Panc1 (cell line): ENCODE results near the gene CCL2. TPM values are rescaled to one million over a fixed set of nuclear protein-coding genes. Genes with fewer than 3 reads are reported as not detected.

Source experiments
- ATAC-seq: fragments of 200-7000 bp; cut with Tn5 transposase; 2 replicates; pipeline ENCODE4 v1.9.1; 2020; ENCODE audit warnings: mild to moderate bottlenecking, moderate library complexity
- BruUV-seq: library from RNA; stranded (reverse); fragments of 400-500 nt; replicated peaks from 2 replicates; lab custom pipeline; 2021; lab: Mats Ljungman, UMichigan
- CTCF ChIA-PET: fragments of 300-600 bp; sonication (Branson Sonifier 250); formaldehyde crosslinking; loops from one replicate; lab custom pipeline; 2022; ENCODE audit warnings: antibody characterized with exemption; lab: Charles Lee
- POLR2A ChIA-PET: fragments of 300-600 bp; sonication (Branson Sonifier 250); formaldehyde crosslinking; loops from one replicate; lab custom pipeline; 2022; ENCODE audit warnings: antibody characterized with exemption; lab: Charles Lee
- DNase-seq: peaks from one replicate; pipeline ENCODE4 v3.0.0-alpha.2; 2010; ENCODE audit warnings: low read depth, low spot score
- H3K27ac ChIP-seq: 2 replicates; pipeline ENCODE4 v1.5.1; 2011; ENCODE audit warnings: mild to moderate bottlenecking, low read length, inconsistent platforms
- H3K27me3 ChIP-seq: fragments of 200-500 bp; sonication (Bioruptor generic); 2 replicates; pipeline ENCODE4 v1.6.0; 2014; ENCODE audit warnings: low read length, inconsistent platforms; ENCODE audit not compliant: control insufficient read depth, insufficient read depth
- H3K36me3 ChIP-seq: fragments of 200-500 bp; sonication (Bioruptor generic); 2 replicates; pipeline ENCODE4 v1.5.1; 2014; ENCODE audit warnings: inconsistent platforms, mild to moderate bottlenecking, low read length, moderate library complexity; ENCODE audit not compliant: control insufficient read depth, insufficient read depth
- H3K4me1 ChIP-seq: 2 replicates; pipeline ENCODE4 v1.5.1; 2011; ENCODE audit warnings: inconsistent platforms, mild to moderate bottlenecking, low read length, moderate library complexity; ENCODE audit not compliant: control insufficient read depth, insufficient read depth
- H3K4me3 ChIP-seq, 2 experiments: 2 replicates each; pipeline ENCODE4 v1.5.1; 2011 to 2012; ENCODE audit warnings: low read depth in 2 of 2, low read length in 2 of 2, mild to moderate bottlenecking in 2 of 2, inconsistent platforms in 1 of 2, moderate library complexity in 1 of 2
- H3K9me3 ChIP-seq: fragments of 200-500 bp; sonication (Bioruptor generic); 2 replicates; pipeline ENCODE4 v1.5.1; 2014; ENCODE audit warnings: low read depth, mild to moderate bottlenecking, inconsistent platforms, low read length, moderate library complexity; ENCODE audit not compliant: control insufficient read depth, insufficient read depth
- POLR2AphosphoS5 ChIP-seq: IDR thresholded peaks from 2 replicates; pipeline ENCODE4 v1.6.1; 2012; ENCODE audit warnings: mild to moderate bottlenecking, low read depth, low read length, moderate library complexity
- SIN3A ChIP-seq: IDR thresholded peaks from 2 replicates; pipeline ENCODE4 v1.6.1; 2012; ENCODE audit warnings: low read depth, mild to moderate bottlenecking, low read length, moderate library complexity, borderline replicate concordance; ENCODE audit not compliant: insufficient read depth
- TCF7L2 ChIP-seq: IDR thresholded peaks from 2 replicates; pipeline ENCODE4 v1.6.1; 2011; ENCODE audit warnings: mild to moderate bottlenecking, low read depth, low read length, inconsistent platforms
- in situ Hi-C: cut with HindIII; loops from 2 replicates; pipeline ENCODE4 v1.10.0; 2016; ENCODE audit warnings: low sequenced_read_pairs, low pct_unique_long_range_greater_than_20kb
- intact Hi-C: fragments of 100-400 bp; cut with micrococcal nuclease; formaldehyde crosslinking; loops from one replicate; pipeline ENCODE4 v1.10.0; 2022; ENCODE audit not compliant: unreplicated experiment
- total RNA-seq: library from RNA; stranded (reverse); gene quantifications from one replicate; pipeline ENCODE4 v1.2.1, GENCODE V29; 2021; ENCODE audit not compliant: unreplicated experiment
- TF ChIP-seq, protein P1 (sequence below): fragments of 450-650 bp; IDR thresholded peaks from 2 replicates; pipeline ENCODE4 v1.5.1; 2017; ENCODE audit warnings: mild to moderate bottlenecking
- TF ChIP-seq, protein P2 (sequence below), 2 experiments: IDR thresholded peaks; 2 replicates each; pipeline ENCODE4 v1.6.1; 2011 to 2012; ENCODE audit warnings: low read depth in 2 of 2, control low read depth in 1 of 2, low read length in 1 of 2, mild to moderate bottlenecking in 1 of 2, moderate library complexity in 1 of 2; ENCODE audit not compliant: insufficient read depth in 1 of 2

CCL2 gene
- total RNA-seq, 1 experiment from 2014 or later = 513 TPM

DNA sequence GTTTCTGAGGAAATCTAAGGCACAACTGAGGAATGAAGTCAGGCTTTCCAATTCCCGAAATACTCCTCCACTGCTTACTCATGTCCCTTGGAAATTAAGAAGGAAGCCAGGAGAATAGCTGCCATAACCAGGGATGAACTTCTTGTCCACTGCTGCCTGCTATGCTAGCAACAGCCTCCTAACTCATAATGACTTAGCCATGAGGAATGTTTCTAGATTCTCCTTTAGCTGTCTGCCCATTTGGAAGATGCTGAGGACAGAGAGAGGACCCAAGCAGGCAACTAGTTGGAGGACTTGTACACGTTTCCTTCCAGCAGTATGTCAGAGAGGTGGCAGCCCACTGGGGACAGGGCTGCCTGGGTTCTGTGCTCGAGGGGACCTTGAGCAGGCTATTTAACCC is 939 bp upstream of the CCL2 start:
- DNase-seq (no peak), ATAC-seq (no peak)
- Histone ChIP-seq H3K27ac (peak overlapping the region; percentile 98), H3K36me3 (no peaks in the 10 kb centered on the region), H3K9me3 (no peaks in the 10 kb centered on the region), H3K27me3 (no peaks in the 10 kb centered on the region), H3K4me3 (no peak overlapping the region), H3K4me1 (peaks cover 74% of the 10 kb centered on the region)
- in situ Hi-C loops = no loop called here
- intact Hi-C loops = loop anchor here (5.0 kb wide), 1 partner anchor 52 kb away; no protein-coding TSS in a partner anchor
- ChIA-PET POLR2A (no interaction called here), CTCF (interaction anchor here (2.5 kb wide), 1 partner anchor 107 kb away, joined by 12 read pairs; no protein-coding TSS in a partner anchor)
- no peak for TF ChIP-seq SIN3A
- TF ChIP-seq, protein P1, sequence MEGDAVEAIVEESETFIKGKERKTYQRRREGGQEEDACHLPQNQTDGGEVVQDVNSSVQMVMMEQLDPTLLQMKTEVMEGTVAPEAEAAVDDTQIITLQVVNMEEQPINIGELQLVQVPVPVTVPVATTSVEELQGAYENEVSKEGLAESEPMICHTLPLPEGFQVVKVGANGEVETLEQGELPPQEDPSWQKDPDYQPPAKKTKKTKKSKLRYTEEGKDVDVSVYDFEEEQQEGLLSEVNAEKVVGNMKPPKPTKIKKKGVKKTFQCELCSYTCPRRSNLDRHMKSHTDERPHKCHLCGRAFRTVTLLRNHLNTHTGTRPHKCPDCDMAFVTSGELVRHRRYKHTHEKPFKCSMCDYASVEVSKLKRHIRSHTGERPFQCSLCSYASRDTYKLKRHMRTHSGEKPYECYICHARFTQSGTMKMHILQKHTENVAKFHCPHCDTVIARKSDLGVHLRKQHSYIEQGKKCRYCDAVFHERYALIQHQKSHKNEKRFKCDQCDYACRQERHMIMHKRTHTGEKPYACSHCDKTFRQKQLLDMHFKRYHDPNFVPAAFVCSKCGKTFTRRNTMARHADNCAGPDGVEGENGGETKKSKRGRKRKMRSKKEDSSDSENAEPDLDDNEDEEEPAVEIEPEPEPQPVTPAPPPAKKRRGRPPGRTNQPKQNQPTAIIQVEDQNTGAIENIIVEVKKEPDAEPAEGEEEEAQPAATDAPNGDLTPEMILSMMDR = no peak
- peak; percentile 29; the same call in 1 of the 2 replicates for TF ChIP-seq POLR2AphosphoS5
- BruUV-seq = no TSS peak

DNA sequence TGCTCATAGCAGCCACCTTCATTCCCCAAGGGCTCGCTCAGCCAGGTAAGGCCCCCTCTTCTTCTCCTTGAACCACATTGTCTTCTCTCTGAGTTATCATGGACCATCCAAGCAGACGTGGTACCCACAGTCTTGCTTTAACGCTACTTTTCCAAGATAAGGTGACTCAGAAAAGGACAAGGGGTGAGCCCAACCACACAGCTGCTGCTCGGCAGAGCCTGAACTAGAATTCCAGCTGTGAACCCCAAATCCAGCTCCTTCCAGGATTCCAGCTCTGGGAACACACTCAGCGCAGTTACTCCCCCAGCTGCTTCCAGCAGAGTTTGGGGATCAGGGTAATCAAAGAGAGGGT is 272 bp downstream of the CCL2 start:
- in situ Hi-C loops (no loop called here), intact Hi-C loops (no loop called here)
- no peaks in the 10 kb centered on the region for H3K9me3 ChIP-seq
- no peak for TF ChIP-seq TCF7L2
- peak; percentile 28; the same call in 1 of the 2 replicates for TF ChIP-seq POLR2AphosphoS5
- TF ChIP-seq, protein P1 = no peak
- TF ChIP-seq, protein P2, sequence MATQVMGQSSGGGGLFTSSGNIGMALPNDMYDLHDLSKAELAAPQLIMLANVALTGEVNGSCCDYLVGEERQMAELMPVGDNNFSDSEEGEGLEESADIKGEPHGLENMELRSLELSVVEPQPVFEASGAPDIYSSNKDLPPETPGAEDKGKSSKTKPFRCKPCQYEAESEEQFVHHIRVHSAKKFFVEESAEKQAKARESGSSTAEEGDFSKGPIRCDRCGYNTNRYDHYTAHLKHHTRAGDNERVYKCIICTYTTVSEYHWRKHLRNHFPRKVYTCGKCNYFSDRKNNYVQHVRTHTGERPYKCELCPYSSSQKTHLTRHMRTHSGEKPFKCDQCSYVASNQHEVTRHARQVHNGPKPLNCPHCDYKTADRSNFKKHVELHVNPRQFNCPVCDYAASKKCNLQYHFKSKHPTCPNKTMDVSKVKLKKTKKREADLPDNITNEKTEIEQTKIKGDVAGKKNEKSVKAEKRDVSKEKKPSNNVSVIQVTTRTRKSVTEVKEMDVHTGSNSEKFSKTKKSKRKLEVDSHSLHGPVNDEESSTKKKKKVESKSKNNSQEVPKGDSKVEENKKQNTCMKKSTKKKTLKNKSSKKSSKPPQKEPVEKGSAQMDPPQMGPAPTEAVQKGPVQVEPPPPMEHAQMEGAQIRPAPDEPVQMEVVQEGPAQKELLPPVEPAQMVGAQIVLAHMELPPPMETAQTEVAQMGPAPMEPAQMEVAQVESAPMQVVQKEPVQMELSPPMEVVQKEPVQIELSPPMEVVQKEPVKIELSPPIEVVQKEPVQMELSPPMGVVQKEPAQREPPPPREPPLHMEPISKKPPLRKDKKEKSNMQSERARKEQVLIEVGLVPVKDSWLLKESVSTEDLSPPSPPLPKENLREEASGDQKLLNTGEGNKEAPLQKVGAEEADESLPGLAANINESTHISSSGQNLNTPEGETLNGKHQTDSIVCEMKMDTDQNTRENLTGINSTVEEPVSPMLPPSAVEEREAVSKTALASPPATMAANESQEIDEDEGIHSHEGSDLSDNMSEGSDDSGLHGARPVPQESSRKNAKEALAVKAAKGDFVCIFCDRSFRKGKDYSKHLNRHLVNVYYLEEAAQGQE (IDR thresholded peaks at IDR 0.05; ENCODE audit: insufficient read depth in 1 of 2, low read depth in 2 of 2, low read length in 1 of 2) = no peak
- DNase-seq (no peak), ATAC-seq (no peak; the same call in 1 of the 2 replicates)
- H3K27ac ChIP-seq = peak overlapping the region; percentile 98
- ChIA-PET CTCF (interaction anchor here (0.7 to 2.0 kb wide), 3 partner anchors 51 to 106 kb away, joined by 3 to 21 read pairs (median 4); no protein-coding TSS in a partner anchor), POLR2A (no interaction called here)
- no TSS peak for BruUV-seq
- H3K36me3 ChIP-seq = no peaks in the 10 kb centered on the region
- H3K4me3 ChIP-seq = peak overlapping the region; percentile 62 to 81
- H3K27me3 ChIP-seq = no peaks in the 10 kb centered on the region
- H3K4me1 ChIP-seq = peaks cover 66% of the 10 kb centered on the region
